Measurements from ENCODE around the gene LRIT2.

LRIT2 gene

DNA sequence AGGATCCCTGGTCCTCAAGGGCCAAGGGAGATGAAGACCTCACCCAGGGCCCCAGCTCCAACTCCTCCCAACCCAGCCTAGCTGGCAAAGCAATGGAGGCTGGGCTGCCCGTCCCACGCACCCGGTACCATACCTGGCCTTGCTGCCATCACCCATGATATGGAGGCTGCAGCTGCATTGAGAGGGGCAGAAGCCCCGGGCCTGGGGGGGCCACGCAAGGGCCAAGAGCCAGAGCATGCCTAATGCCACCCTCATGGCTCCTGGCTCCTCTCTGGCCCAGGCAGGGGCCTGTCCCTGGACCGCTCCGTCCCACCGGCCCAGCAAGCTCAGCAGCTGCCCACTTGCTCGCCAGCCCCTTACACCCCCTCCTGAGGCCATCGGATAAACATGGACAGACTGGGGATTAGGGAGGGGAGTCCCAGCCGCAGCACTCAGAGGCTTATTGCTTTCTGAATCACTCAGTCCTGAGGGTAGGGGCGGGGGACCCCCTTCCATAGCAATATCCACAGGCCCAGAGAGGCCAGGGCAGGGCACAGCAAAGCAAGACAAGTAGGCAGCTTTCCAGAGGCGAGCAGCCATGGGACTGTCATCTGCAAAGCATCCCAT lies 15.9 kb upstream of the LRIT2 start, which contains the start of gene LRIT1:
TSS of gene LRIT1 (minus strand) at position 362 of the 606 bp plus-strand sequence. CDS start at position 255, 107 bp downstream.
- TF ChIP-seq, protein P1, sequence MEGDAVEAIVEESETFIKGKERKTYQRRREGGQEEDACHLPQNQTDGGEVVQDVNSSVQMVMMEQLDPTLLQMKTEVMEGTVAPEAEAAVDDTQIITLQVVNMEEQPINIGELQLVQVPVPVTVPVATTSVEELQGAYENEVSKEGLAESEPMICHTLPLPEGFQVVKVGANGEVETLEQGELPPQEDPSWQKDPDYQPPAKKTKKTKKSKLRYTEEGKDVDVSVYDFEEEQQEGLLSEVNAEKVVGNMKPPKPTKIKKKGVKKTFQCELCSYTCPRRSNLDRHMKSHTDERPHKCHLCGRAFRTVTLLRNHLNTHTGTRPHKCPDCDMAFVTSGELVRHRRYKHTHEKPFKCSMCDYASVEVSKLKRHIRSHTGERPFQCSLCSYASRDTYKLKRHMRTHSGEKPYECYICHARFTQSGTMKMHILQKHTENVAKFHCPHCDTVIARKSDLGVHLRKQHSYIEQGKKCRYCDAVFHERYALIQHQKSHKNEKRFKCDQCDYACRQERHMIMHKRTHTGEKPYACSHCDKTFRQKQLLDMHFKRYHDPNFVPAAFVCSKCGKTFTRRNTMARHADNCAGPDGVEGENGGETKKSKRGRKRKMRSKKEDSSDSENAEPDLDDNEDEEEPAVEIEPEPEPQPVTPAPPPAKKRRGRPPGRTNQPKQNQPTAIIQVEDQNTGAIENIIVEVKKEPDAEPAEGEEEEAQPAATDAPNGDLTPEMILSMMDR (IDR thresholded peaks at IDR 0.05; ENCODE audit: low read depth, low read length), result no peak
- H3K4me3 ChIP-seq (ENCODE audit: low read depth, low read length), result no peak within 1 kb of the TSS
- DNase-seq (ENCODE audit: low read depth, low spot score), result no peak
- in situ Hi-C loops (cut with HindIII; ENCODE audit: low sequenced_read_pairs), result no loop called here

DNA sequence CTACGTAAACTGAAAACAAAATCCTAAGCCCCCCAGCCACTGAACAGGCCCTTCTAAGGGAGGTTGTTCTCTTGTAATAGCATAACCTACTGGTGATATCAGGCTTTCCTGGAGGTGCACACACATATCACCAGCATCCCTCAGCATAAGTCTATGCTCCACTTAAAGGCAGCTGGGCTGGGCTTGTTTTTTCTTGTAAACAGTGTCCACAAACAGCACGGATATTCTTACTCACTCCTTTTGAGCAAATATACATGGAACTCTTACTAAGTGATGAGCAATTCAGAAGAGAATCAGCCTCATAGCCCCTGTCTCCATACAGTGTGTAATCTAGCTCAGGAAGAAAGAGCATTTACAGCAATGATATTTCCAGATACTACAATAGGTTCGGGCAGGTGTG lies 13.6 kb upstream of the LRIT2 start:
- H3K4me3 ChIP-seq (ENCODE audit: low read depth, low read length), result no peak overlapping the region
- in situ Hi-C loops (cut with HindIII; ENCODE audit: low sequenced_read_pairs), result no loop called here
- TF ChIP-seq, protein P1 (IDR thresholded peaks at IDR 0.05; ENCODE audit: low read depth, low read length), result no peak
- DNase-seq (ENCODE audit: low read depth, low spot score), result no peak

DNA sequence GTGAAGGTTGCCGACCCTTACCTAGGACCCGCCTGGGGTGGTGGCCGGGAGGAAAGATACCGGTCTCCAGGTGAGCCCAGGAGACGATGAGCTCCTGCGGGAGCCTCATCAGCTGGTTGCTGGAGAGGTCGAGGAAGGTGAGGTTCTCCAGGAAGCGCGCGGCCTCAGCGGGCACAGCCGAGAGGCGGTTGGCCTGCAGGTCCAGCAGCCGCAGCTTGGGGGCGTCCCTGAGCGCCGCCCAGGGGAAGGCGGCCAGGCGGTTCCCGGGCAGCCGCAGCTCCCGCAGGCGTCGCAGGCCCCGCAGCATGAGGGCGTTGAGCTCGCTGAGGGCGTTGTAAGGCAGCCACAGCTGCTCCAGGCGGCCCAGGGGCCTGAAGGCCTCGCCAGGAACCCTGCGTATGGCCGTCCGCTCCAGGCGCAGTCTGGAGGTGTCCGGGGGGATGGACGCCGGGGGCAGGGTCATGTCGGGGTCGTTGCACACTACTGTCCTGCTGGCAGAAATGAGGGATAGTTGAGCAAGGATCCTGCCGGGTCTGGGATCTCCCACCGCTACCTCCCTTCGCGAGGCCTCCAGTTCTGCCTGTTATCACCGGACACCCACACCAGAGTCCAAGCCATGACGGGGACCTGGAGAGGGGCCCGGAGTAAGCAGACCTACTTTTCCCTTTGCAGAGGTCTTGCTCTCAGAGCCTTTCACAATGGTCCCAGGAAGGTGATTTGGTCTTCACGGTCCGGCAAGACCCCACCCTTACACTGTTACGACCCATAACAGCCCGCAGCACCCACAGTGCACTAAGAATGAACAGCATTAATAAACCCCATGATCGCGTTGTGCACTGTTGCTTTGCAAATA lies 12.1 kb upstream of the LRIT2 start:
- DNase-seq (ENCODE audit: low read depth, low spot score), result no peak
- in situ Hi-C loops (cut with HindIII; ENCODE audit: low sequenced_read_pairs), result no loop called here
- TF ChIP-seq, protein P1 (IDR thresholded peaks at IDR 0.05; ENCODE audit: low read depth, low read length), result no peak
- H3K4me3 ChIP-seq (ENCODE audit: low read depth, low read length), result no peak overlapping the region

DNA sequence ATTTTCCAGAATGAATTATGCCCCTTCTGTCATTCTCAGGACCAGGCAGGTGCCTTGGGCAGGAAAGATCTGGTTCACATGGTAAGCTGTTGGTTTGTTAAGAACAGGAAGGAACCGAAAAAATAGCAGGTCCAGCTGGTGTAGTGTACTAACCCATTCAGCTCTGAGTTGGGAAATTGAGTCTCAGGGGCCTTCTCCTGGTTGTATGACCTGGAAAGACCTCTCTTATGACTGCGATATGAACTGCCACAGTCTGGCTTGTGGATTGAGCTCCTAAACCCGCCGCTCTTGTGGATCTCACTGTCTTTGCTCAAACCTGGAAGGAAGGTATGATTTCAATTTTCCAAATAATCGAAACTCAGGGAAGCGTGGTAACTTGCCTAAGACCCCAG lies 11.5 kb upstream of the LRIT2 start:
- no peak overlapping the region for H3K4me3 ChIP-seq (ENCODE audit: low read depth, low read length)
- in situ Hi-C loops (cut with HindIII; ENCODE audit: low sequenced_read_pairs), result no loop called here
- TF ChIP-seq, protein P1 (IDR thresholded peaks at IDR 0.05; ENCODE audit: low read depth, low read length), result no peak
- DNase-seq (ENCODE audit: low read depth, low spot score), result no peak

DNA sequence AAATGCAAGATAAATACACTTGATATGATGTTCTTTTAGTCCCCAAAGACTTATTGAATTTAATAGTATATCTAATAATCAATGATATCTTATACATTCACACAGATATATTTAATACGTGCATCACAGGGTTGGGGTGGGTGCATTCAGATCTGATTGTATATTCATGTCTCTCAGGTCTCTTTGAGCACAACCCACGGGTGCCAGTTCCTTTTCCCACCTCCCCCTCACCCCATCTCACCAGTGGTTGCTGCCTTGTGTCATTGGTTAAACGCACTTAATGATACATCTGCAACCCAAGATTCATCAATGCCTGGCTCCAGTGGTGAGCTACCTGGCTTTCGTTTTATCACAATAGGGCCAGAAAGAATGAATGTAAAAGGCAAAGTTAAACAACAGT lies 9.8 kb upstream of the LRIT2 start:
- in situ Hi-C loops (cut with HindIII; ENCODE audit: low sequenced_read_pairs), result no loop called here
- H3K4me3 ChIP-seq (ENCODE audit: low read depth, low read length), result no peak overlapping the region
- TF ChIP-seq, protein P1 (IDR thresholded peaks at IDR 0.05; ENCODE audit: low read depth, low read length), result no peak
- no peak for DNase-seq (ENCODE audit: low read depth, low spot score)

DNA sequence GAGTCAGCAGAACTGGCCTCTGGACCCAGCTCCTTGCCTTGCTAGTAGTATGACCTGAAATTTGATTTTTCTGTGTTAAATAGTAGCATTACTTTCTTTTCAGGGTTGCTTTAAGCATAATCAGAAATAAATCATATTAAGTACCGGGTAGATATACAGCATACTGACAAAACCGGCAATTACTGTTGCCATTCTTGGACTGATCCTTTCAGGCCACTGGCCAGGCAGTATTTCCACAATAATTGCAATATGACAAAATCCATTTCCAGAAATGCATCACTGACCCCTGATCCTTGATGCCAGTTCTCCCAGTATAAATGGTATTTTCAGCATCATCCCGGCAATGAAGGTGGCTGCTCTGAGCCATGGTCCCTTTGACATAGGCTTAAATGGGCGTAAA lies 9.1 kb upstream of the LRIT2 start:
- no peak for DNase-seq (ENCODE audit: low read depth, low spot score)
- in situ Hi-C loops (cut with HindIII; ENCODE audit: low sequenced_read_pairs), result no loop called here
- H3K4me3 ChIP-seq (ENCODE audit: low read depth, low read length), result no peak overlapping the region
- TF ChIP-seq, protein P1 (IDR thresholded peaks at IDR 0.05; ENCODE audit: low read depth, low read length), result no peak
